Trophoblast cell (in vitro differentiated cells and primary cell): ENCODE data around the gene NAP1L5.

Source experiments
- DNase-seq, 2 donors: peaks; one replicate each; pipeline ENCODE4 v3.0.0-alpha.2; 2016
- H2AFZ ChIP-seq: 2 replicates; pipeline ENCODE4 v1.6.1; 2013; ENCODE audit warnings: low read length, moderate library complexity, mild to moderate bottlenecking; ENCODE audit not compliant: insufficient read depth, poor library complexity
- H2AK5ac ChIP-seq: 2 replicates; pipeline ENCODE4 v1.6.1; 2013; ENCODE audit warnings: mild to moderate bottlenecking, low read length
- H2BK120ac ChIP-seq: 2 replicates; pipeline ENCODE4 v1.6.1; 2013; ENCODE audit warnings: low read length, mild to moderate bottlenecking, moderate library complexity; ENCODE audit not compliant: insufficient read depth, poor library complexity
- H2BK12ac ChIP-seq: 2 replicates; pipeline ENCODE4 v1.6.1; 2013; ENCODE audit warnings: mild to moderate bottlenecking, low read length, moderate library complexity
- H2BK5ac ChIP-seq: 2 replicates; pipeline ENCODE4 v1.6.1; 2013; ENCODE audit warnings: low read length, low read depth, moderate library complexity, mild to moderate bottlenecking; ENCODE audit not compliant: poor library complexity
- H3K14ac ChIP-seq: 2 replicates; pipeline ENCODE4 v1.6.1; 2013; ENCODE audit warnings: mild to moderate bottlenecking, low read length
- H3K18ac ChIP-seq: 2 replicates; pipeline ENCODE4 v1.6.1; 2013; ENCODE audit warnings: mild to moderate bottlenecking, low read length
- H3K23ac ChIP-seq: 2 replicates; pipeline ENCODE4 v1.6.1; 2013; ENCODE audit warnings: low read length
- H3K27ac ChIP-seq: 2 replicates; pipeline ENCODE4 v1.5.1; 2013; ENCODE audit warnings: low read depth, mild to moderate bottlenecking, inconsistent platforms, low read length, moderate library complexity
- H3K27me3 ChIP-seq: 2 replicates; pipeline ENCODE4 v1.6.1; 2013; ENCODE audit warnings: inconsistent platforms, mild to moderate bottlenecking, low read length, moderate library complexity; ENCODE audit not compliant: insufficient read depth
- H3K36me3 ChIP-seq, 2 experiments: 1 replicate in 1 of 2; 2 replicates in 1 of 2; pipeline ENCODE4 v1.6.1; 2013; ENCODE audit warnings: low read length in 2 of 2, mild to moderate bottlenecking in 2 of 2, moderate library complexity in 1 of 2; ENCODE audit not compliant: insufficient read depth in 2 of 2, control insufficient read depth in 1 of 2
- H3K4ac ChIP-seq: 2 replicates; pipeline ENCODE4 v1.6.1; 2013; ENCODE audit warnings: low read depth, mild to moderate bottlenecking, low read length, moderate library complexity
- H3K4me1 ChIP-seq, 2 experiments: 1 replicate in 1 of 2; 2 replicates in 1 of 2; pipeline ENCODE4 v1.6.1; 2013; ENCODE audit warnings: low read length in 2 of 2, mild to moderate bottlenecking in 2 of 2, moderate library complexity in 1 of 2; ENCODE audit not compliant: insufficient read depth in 2 of 2, control insufficient read depth in 1 of 2
- H3K4me2 ChIP-seq: 2 replicates; pipeline ENCODE4 v1.6.1; 2013; ENCODE audit warnings: inconsistent platforms, mild to moderate bottlenecking, low read length, moderate library complexity
- H3K4me3 ChIP-seq: 2 replicates; pipeline ENCODE4 v1.5.1; 2013; ENCODE audit warnings: mild to moderate bottlenecking, low read depth, low read length, inconsistent platforms
- H3K79me1 ChIP-seq: one replicate; pipeline ENCODE4 v1.6.1; 2013; ENCODE audit warnings: low read length
- H3K79me2 ChIP-seq: 2 replicates; pipeline ENCODE4 v1.6.1; 2013; ENCODE audit warnings: low read length, mild to moderate bottlenecking; ENCODE audit not compliant: control insufficient read depth, insufficient read depth, poor library complexity
- H3K9ac ChIP-seq: 2 replicates; pipeline ENCODE4 v1.6.1; 2013; ENCODE audit warnings: mild to moderate bottlenecking, low read length
- H3K9me3 ChIP-seq: 2 replicates; pipeline ENCODE4 v1.6.1; 2013; ENCODE audit warnings: low read depth, mild to moderate bottlenecking, control low read depth, inconsistent platforms, low read length; ENCODE audit not compliant: insufficient read depth
- H4K12ac ChIP-seq: 2 replicates; pipeline ENCODE4 v1.6.1; 2013; ENCODE audit warnings: low read depth, mild to moderate bottlenecking, low read length, moderate library complexity
- H4K8ac ChIP-seq: 2 replicates; pipeline ENCODE4 v1.6.1; 2013; ENCODE audit warnings: low read depth, mild to moderate bottlenecking, low read length, moderate library complexity
- H4K91ac ChIP-seq: one replicate; pipeline ENCODE4 v1.6.1; 2013; ENCODE audit warnings: low read depth, mild to moderate bottlenecking, low read length, moderate library complexity
- WGBS: extraction: QIAGEN DNeasy Blood & Tissue Kit; methylation state at CpG from one replicate; pipeline ENCODE4 v1.1.7; 2013; ENCODE audit warnings: missing lambda C conversion rate; ENCODE audit not compliant: insufficient read length, insufficient coverage; ENCODE audit errors: extremely low coverage; 5-methylcytosine and 5-hydroxymethylcytosine counted together

The NAP1L5 gene

DNA sequence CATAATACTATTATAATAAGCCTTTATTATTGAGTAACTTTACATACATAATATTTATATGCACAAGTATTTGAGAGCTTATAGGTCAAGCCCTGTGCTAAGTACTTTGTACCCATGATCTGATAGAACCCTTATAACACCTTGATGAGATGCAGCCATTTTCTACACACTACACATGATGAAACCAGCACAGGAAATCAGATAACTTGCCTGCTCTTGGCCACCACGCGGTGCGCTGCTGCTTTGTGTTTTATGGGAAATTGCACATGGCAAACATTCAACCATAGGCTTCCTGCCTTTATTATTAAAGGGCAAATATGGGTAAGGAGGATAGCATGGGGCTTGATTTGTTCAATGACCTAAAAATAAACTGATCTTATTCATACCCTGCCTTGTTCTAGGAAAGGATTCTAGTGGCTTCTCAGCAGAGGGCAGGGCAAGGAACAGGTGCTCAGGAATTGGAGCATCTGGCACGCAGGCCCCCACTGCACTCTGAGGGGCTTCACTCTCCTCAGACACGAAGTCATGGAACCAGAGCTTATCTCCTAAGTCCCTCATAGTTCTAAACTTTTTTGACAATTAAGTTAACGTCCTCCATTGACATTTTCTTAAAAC, 31.6 kb upstream of the NAP1L5 start:
- Histone ChIP-seq H2AK5ac (no peak overlapping the region), H4K8ac (no peak overlapping the region), H3K9ac (no peak overlapping the region), H3K4me2 (no peak overlapping the region), H3K4me1 (no peaks in the 10 kb centered on the region), H3K14ac (no peak overlapping the region), H3K79me2 (no peaks in the 10 kb centered on the region), H2BK5ac (no peak overlapping the region), H3K9me3 (no peaks in the 10 kb centered on the region), H4K91ac (no peak overlapping the region), H3K27ac (no peak overlapping the region), H3K18ac (no peak overlapping the region), H2AFZ (no peak overlapping the region), H3K27me3 (no peaks in the 10 kb centered on the region), H3K79me1 (no peaks in the 10 kb centered on the region), H4K12ac (no peak overlapping the region), H2BK12ac (no peak overlapping the region), H3K36me3 (peaks cover 5 to 9% of the 10 kb centered on the region in 2 experiments), H3K4ac (no peak overlapping the region), H2BK120ac (no peak overlapping the region), H3K4me3 (no peak overlapping the region), H3K23ac (no peak overlapping the region)
- no peak for DNase-seq
- WGBS, result no CpG with 5 or more reads among the region's 6 CpGs

DNA sequence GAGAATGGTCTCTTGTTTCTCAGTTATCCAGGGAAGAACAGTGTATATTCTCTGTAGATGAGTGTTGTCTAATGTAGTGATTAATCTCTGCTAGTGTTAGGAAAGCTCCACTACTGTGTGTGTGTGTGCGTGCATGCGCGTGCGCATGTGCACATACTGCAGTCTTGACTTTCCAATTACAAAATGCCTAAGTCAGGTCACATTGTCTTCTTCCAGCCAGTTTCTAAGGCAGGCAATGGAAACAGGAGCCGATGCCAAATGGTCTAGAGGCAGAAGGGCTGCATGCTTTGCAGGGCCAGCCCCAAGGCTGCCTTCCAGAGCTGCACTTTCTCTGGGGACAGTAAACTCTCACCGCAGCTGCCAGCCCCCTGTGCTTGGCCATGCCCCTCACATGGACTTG, 30.5 kb upstream of the NAP1L5 start:
- DNase-seq, result no peak
- Histone ChIP-seq H3K79me1 (no peaks in the 10 kb centered on the region), H3K23ac (no peak overlapping the region), H4K8ac (no peak overlapping the region), H2BK120ac (no peak overlapping the region), H2BK12ac (no peak overlapping the region), H3K9ac (no peak overlapping the region), H2AK5ac (no peak overlapping the region), H4K91ac (no peak overlapping the region), H2AFZ (no peak overlapping the region), H3K4me3 (no peak overlapping the region), H3K27me3 (no peaks in the 10 kb centered on the region), H3K79me2 (no peaks in the 10 kb centered on the region), H3K27ac (no peak overlapping the region), H3K14ac (no peak overlapping the region), H3K9me3 (no peaks in the 10 kb centered on the region), H2BK5ac (no peak overlapping the region), H4K12ac (no peak overlapping the region), H3K18ac (no peak overlapping the region), H3K36me3 (peaks cover 5 to 9% of the 10 kb centered on the region in 2 experiments), H3K4me2 (no peak overlapping the region), H3K4me1 (no peaks in the 10 kb centered on the region), H3K4ac (no peak overlapping the region)
- no CpG with 5 or more reads among the region's 6 CpGs for WGBS

DNA sequence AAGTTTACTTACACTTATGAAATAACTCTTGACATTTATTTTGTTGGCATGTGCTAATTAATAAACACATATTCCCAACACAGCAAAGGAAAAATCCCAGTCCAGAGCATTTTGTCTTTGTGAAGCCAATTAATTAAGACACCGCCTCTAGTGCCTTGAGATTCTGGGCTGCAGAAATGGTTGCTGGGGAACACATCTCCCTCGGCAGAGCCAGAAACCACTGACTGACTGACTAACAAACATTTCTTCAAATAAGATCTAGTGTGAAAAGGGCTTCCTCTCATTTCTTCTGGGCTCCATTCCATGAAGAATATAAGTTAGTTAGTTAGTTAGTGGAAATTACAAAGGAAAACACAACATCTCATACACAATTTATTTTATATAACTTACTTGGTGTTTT, 28.4 kb upstream of the NAP1L5 start:
- H3K23ac ChIP-seq, result no peak overlapping the region
- H3K36me3 ChIP-seq, result peaks cover 5 to 9% of the 10 kb centered on the region in 2 experiments
- no peaks in the 10 kb centered on the region for H3K27me3 ChIP-seq
- DNase-seq, result no peak
- H3K4me2 ChIP-seq, result no peak overlapping the region
- H3K4me3 ChIP-seq, result no peak overlapping the region
- H3K18ac ChIP-seq, result no peak overlapping the region
- H2BK12ac ChIP-seq, result no peak overlapping the region
- H3K79me1 ChIP-seq, result no peaks in the 10 kb centered on the region
- no peak overlapping the region for H2AFZ ChIP-seq
- H3K4me1 ChIP-seq, result no peaks in the 10 kb centered on the region
- H3K14ac ChIP-seq, result no peak overlapping the region
- H3K79me2 ChIP-seq, result no peaks in the 10 kb centered on the region
- no peak overlapping the region for H3K4ac ChIP-seq
- no peak overlapping the region for H3K9ac ChIP-seq
- H4K91ac ChIP-seq, result no peak overlapping the region
- H2BK120ac ChIP-seq, result no peak overlapping the region
- no peak overlapping the region for H2BK5ac ChIP-seq
- WGBS, result no CpG with 5 or more reads among the region's 2 CpGs
- H2AK5ac ChIP-seq, result no peak overlapping the region
- H3K9me3 ChIP-seq, result no peaks in the 10 kb centered on the region
- H3K27ac ChIP-seq, result no peak overlapping the region
- H4K12ac ChIP-seq, result no peak overlapping the region
- H4K8ac ChIP-seq, result no peak overlapping the region

DNA sequence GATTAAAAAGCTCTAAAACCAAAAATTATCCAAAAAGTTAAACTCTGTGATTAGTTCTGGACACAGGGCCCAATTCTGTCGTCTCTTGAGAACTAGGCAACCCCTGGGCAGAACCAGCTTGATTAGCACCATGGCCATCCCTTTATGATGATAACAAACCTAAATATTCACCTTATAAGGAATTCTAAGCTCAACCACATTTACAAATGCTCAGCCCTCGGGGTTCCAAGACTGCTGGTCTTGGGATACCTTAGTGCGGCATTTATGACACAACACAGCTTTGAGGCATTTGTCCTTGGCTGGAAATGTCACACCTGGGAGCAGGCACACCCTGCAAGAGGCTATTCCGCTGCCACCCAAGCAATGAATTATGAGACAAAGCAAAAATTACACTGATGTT, 27.5 kb upstream of the NAP1L5 start:
- no CpG with 5 or more reads among the region's 4 CpGs for WGBS
- H3K18ac ChIP-seq, result no peak overlapping the region

More for the DNA sequence above, 27.5 kb upstream of the NAP1L5 start:
- Histone ChIP-seq H3K4me2 (no peak overlapping the region), H2AK5ac (no peak overlapping the region), H3K14ac (no peak overlapping the region), H3K79me2 (no peaks in the 10 kb centered on the region), H3K4me3 (no peak overlapping the region), H3K79me1 (no peaks in the 10 kb centered on the region), H3K27me3 (no peaks in the 10 kb centered on the region), H4K12ac (no peak overlapping the region), H2BK120ac (no peak overlapping the region), H3K9me3 (no peaks in the 10 kb centered on the region), H3K4ac (no peak overlapping the region), H3K36me3 (peaks cover 5 to 9% of the 10 kb centered on the region in 2 experiments), H4K91ac (no peak overlapping the region), H2BK5ac (no peak overlapping the region), H2BK12ac (no peak overlapping the region), H3K4me1 (no peaks in the 10 kb centered on the region), H3K9ac (no peak overlapping the region), H4K8ac (no peak overlapping the region), H3K23ac (no peak overlapping the region), H2AFZ (no peak overlapping the region), H3K27ac (no peak overlapping the region)
- peak in 1 of 2 donors; percentile 18 for DNase-seq
